ENCODE data around the gene PDZD4. TPM values are rescaled to one million over a fixed set of nuclear protein-coding genes. Genes with fewer than 3 reads are reported as not detected.

The PDZD4 gene
- total RNA-seq, 4 donors from 2014 or later = 20.0 to 48.4 (median 36.9) TPM

GRCh38 chrX:153799326-153799725 is 31.0 kb downstream of the PDZD4 start:
- DNase-seq (ENCODE audit: extremely low spot score) = no peak
- peaks cover 0 to 36% (median 29%) of the 10 kb centered on the region in 4 donors for H3K36me3 ChIP-seq
- peaks cover 0 to 18% (median 0%) of the 10 kb centered on the region in 4 donors for H3K9me3 ChIP-seq
- no peak overlapping the region for H3K4me3 ChIP-seq
- TF ChIP-seq POLR2AphosphoS5 (IDR thresholded peaks at IDR 0.05) = no peak
- intact Hi-C loops (cut with DNase I) = no loop called here
- no peaks in the 10 kb centered on the region for H3K27me3 ChIP-seq
- peaks cover 6 to 28% (median 24%) of the 10 kb centered on the region in 4 donors for H3K4me1 ChIP-seq
- H3K27ac ChIP-seq (replicated peaks in 1 of 4) = no peak overlapping the region
- WGBS = 92% methylated on average over 2 of the region's 5 CpGs

GRCh38 chrX:153797415-153798015 is 32.8 kb downstream of the PDZD4 start:
- no peaks in the 10 kb centered on the region for H3K27me3 ChIP-seq
- no peak overlapping the region for H3K4me3 ChIP-seq
- DNase-seq (ENCODE audit: extremely low spot score) = no peak
- TF ChIP-seq POLR2A (IDR thresholded peaks at IDR 0.05; ENCODE audit: low read depth) = no peak
- no peak for TF ChIP-seq CTCF (IDR thresholded peaks at IDR 0.05)
- TF ChIP-seq POLR2AphosphoS5 (IDR thresholded peaks at IDR 0.05) = no peak
- no peak for TF ChIP-seq EP300 (IDR thresholded peaks at IDR 0.05)
- WGBS = 95% methylated on average over 9 of the region's 15 CpGs
- peaks cover 0 to 26% (median 0%) of the 10 kb centered on the region in 4 donors for H3K9me3 ChIP-seq
- peaks cover 15 to 38% (median 34%) of the 10 kb centered on the region in 4 donors for H3K4me1 ChIP-seq
- intact Hi-C loops (cut with DNase I) = no loop called here
- no peak overlapping the region for H3K27ac ChIP-seq (replicated peaks in 1 of 4)
- H3K36me3 ChIP-seq = peaks cover 0 to 29% (median 23%) of the 10 kb centered on the region in 4 donors

GRCh38 chrX:153794897-153795816 is 35.2 kb downstream of the PDZD4 start:
- intact Hi-C loops (cut with DNase I) = no loop called here
- DNase-seq (ENCODE audit: extremely low spot score) = no peak
- peaks cover 0 to 34% (median 25%) of the 10 kb centered on the region in 4 donors for H3K36me3 ChIP-seq
- no peak for TF ChIP-seq EP300 (IDR thresholded peaks at IDR 0.05)
- TF ChIP-seq POLR2AphosphoS5 (IDR thresholded peaks at IDR 0.05) = no peak
- TF ChIP-seq POLR2A (IDR thresholded peaks at IDR 0.05; ENCODE audit: low read depth) = no peak
- H3K4me1 ChIP-seq = peaks cover 17 to 62% (median 51%) of the 10 kb centered on the region in 4 donors
- 45% methylated on average over 34 of the region's 47 CpGs for WGBS
- H3K4me3 ChIP-seq = peak overlapping the region; percentile 65 to 81 (median 70)
- no peaks in the 10 kb centered on the region for H3K27me3 ChIP-seq
- peaks cover 0 to 26% (median 0%) of the 10 kb centered on the region in 4 donors for H3K9me3 ChIP-seq
- H3K27ac ChIP-seq (replicated peaks in 1 of 4) = peak overlapping the region; percentile 92 to 96 (median 94)

GRCh38 chrX:153794018-153794896 is 36.1 kb downstream of the PDZD4 start, which contains the start of the genes IDH3G and SSR4:
Gene IDH3G, minus strand, starts transcription at chrX:153794375. Its CDS starts 49 bp downstream, at chrX:153794326.
Gene SSR4, plus strand, starts transcription at chrX:153794668. Its CDS starts 20 bp downstream, at chrX:153794688.
- DNase-seq (ENCODE audit: extremely low spot score) = peak; percentile 95
- TF ChIP-seq POLR2A (IDR thresholded peaks at IDR 0.05; ENCODE audit: low read depth) (no peak), EP300 (IDR thresholded peaks at IDR 0.05) (no peak), POLR2AphosphoS5 (IDR thresholded peaks at IDR 0.05) (peak; percentile 80 to 85), CTCF (IDR thresholded peaks at IDR 0.05) (peak in 1 of 3 experiments; percentile 14)
- peaks cover 0 to 42% (median 32%) of the 10 kb centered on the region in 4 donors for H3K36me3 ChIP-seq
- H3K27ac ChIP-seq (replicated peaks in 1 of 4) = peak within 1 kb of the TSS; percentile 92 to 96 (median 94)
- no peaks in the 10 kb centered on the region for H3K27me3 ChIP-seq
- H3K4me1 ChIP-seq = peaks cover 17 to 63% (median 51%) of the 10 kb centered on the region in 4 donors
- 44% methylated on average over 30 of the region's 92 CpGs for WGBS
- intact Hi-C loops (cut with DNase I) = no loop called here
- peak within 1 kb of the TSS; percentile 65 to 81 (median 70) for H3K4me3 ChIP-seq
- peaks cover 0 to 26% (median 0%) of the 10 kb centered on the region in 4 donors for H3K9me3 ChIP-seq

GRCh38 chrX:153793291-153793690 is 37.1 kb downstream of the PDZD4 start:
- peaks cover 0 to 26% (median 0%) of the 10 kb centered on the region in 4 donors for H3K9me3 ChIP-seq
- intact Hi-C loops (cut with DNase I) = no loop called here
- DNase-seq (ENCODE audit: extremely low spot score) = no peak
- H3K36me3 ChIP-seq = peaks cover 0 to 42% (median 33%) of the 10 kb centered on the region in 4 donors
- H3K27me3 ChIP-seq = no peaks in the 10 kb centered on the region
- peak overlapping the region; percentile 65 to 81 (median 70) for H3K4me3 ChIP-seq
- peak overlapping the region; percentile 92 to 96 (median 94) for H3K27ac ChIP-seq (replicated peaks in 1 of 4)
- 76% methylated on average over 6 of the region's 7 CpGs for WGBS
- no peak for TF ChIP-seq POLR2AphosphoS5 (IDR thresholded peaks at IDR 0.05)
- TF ChIP-seq EP300 (IDR thresholded peaks at IDR 0.05) = no peak
- TF ChIP-seq CTCF (IDR thresholded peaks at IDR 0.05) = no peak
- TF ChIP-seq POLR2A (IDR thresholded peaks at IDR 0.05; ENCODE audit: low read depth) = no peak
- peaks cover 17 to 63% (median 51%) of the 10 kb centered on the region in 4 donors for H3K4me1 ChIP-seq
